ENCODE results near the gene ABCC11.

ABCC11 gene

DNA sequence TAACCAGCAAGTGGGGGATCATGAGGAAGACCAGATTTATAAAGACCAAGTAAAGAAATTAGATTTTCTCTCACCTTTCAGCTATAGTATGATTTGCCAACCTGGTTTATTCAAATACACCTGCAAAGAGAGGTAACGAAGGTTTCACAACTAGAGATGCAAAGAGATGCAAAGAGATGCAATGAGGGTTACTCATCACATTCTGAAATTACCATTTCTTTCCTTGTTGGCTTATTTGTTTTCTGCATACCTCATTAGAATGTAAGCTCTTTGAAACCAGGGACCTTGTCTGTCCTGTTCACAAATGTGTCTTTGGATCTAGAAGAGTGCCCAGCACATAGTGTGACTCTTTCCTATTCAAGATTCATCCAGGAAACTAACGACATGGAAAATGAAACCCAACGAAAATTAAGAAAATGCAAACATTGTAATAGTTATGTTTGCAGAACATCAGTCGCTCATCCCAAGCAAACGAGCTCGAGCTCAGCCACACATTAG lies 12.2 kb downstream of the ABCC11 start:
- TF ChIP-seq, protein P1, sequence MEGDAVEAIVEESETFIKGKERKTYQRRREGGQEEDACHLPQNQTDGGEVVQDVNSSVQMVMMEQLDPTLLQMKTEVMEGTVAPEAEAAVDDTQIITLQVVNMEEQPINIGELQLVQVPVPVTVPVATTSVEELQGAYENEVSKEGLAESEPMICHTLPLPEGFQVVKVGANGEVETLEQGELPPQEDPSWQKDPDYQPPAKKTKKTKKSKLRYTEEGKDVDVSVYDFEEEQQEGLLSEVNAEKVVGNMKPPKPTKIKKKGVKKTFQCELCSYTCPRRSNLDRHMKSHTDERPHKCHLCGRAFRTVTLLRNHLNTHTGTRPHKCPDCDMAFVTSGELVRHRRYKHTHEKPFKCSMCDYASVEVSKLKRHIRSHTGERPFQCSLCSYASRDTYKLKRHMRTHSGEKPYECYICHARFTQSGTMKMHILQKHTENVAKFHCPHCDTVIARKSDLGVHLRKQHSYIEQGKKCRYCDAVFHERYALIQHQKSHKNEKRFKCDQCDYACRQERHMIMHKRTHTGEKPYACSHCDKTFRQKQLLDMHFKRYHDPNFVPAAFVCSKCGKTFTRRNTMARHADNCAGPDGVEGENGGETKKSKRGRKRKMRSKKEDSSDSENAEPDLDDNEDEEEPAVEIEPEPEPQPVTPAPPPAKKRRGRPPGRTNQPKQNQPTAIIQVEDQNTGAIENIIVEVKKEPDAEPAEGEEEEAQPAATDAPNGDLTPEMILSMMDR (IDR thresholded peaks at IDR 0.05; ENCODE audit: insufficient read depth, low read depth, low read length, missing control alignments) = no peak
- no peak overlapping the region for H3K4me3 ChIP-seq (ENCODE audit: low read length)
- DNase-seq (ENCODE audit: low read depth) = peak; percentile 23

DNA sequence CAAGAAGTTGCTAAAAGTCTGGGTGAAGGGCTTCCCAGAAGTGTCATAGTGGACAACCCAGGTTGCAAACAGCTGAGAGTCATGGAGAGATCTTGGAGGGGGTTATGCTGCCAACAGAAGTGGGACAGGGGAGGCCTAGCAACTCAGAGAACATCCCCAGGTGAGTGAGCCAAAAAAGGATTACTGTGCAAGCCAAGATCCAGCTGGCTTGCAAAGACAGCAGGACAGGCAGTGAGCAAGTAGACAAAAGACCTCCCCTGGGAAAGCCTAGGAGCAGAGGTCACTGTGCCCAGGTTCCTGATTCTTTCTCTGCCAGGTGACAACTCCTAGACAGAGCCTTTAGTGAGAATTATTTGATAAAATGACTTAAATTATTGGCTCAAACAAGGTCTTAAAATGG lies 12.7 kb downstream of the ABCC11 start:
- H3K4me3 ChIP-seq (ENCODE audit: low read length) = no peak overlapping the region
- no peak for DNase-seq (ENCODE audit: low read depth)
- TF ChIP-seq, protein P1 (IDR thresholded peaks at IDR 0.05; ENCODE audit: insufficient read depth, low read depth, low read length, missing control alignments) = no peak

DNA sequence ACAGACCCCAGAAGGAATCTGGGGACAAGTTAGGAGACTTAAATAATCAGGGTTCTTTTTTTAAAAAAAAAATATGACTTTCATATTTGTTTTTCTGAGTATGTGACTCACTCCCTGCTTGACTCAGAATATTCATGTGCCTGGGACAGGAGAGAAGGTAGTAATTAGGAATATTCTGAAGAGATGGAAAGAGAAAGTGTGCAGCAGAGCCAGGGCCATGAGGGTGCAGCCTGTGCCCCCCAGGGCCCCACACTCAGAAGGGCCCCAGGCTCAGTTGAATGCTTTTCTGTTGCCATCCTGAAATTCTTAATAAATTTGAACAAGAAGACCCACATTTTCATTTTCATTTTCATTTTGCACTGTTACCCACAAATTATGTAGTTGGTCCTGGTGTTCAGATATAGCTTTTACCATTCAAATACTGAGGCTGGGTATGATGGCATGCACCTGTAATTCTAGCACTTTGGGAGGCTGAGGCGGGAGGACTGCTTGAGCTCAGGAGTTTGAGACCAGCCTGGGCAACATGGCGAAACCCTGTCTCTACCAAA lies 14.8 kb downstream of the ABCC11 start:
- DNase-seq (ENCODE audit: low read depth) = no peak
- TF ChIP-seq, protein P1 (IDR thresholded peaks at IDR 0.05; ENCODE audit: insufficient read depth, low read depth, low read length, missing control alignments) = no peak
- no peak overlapping the region for H3K4me3 ChIP-seq (ENCODE audit: low read length)

GRCh38 chr16:48231727-48232492 lies 15.4 kb downstream of the ABCC11 start:
- H3K4me3 ChIP-seq (ENCODE audit: low read length) = no peak overlapping the region
- peak; percentile 53 for DNase-seq (ENCODE audit: low read depth)
- TF ChIP-seq, protein P1 (IDR thresholded peaks at IDR 0.05; ENCODE audit: insufficient read depth, low read depth, low read length, missing control alignments) = peak; percentile 58

DNA sequence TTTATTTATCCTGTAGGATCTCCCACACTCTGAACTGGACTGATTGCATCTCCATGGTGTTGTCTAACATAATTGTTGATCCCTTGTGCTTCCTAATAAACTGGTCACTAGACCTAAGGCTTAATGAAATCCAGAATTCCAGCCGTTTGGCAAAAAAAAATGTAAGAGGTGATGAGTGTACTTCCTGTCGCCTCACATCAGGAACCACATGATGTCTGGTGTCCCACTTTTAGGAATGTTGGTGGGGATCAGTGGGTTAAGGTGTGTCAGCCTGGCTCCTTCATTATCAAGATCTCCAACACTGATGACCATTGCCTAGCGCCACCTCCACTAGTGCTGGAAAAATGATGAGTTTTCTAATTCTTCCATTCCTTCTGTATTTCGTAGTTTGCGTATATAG lies 21.9 kb downstream of the ABCC11 start:
- DNase-seq (ENCODE audit: low read depth) = no peak
- TF ChIP-seq, protein P1 (IDR thresholded peaks at IDR 0.05; ENCODE audit: insufficient read depth, low read depth, low read length, missing control alignments) = no peak

DNA sequence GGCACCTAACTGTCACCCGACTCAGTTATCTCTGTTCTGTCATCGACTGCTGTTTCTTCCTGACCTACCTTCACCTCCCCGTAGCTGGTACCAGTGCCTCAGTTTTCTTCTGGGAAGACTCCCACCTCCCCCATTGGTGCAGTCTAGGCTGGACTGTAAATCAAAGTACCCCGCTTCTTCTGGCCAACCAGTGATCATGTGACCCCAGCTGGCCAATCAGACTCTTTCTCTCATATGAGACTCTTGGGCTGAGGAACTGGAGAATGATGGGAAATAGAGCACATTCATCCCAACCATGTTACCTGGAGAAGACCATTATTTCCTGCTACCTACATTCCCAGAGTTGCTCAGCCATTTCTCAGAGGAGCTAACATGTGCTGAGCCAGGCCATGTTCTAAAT lies 23.8 kb downstream of the ABCC11 start:
- no peak overlapping the region for H3K4me3 ChIP-seq (ENCODE audit: low read length)
- TF ChIP-seq, protein P1 (IDR thresholded peaks at IDR 0.05; ENCODE audit: insufficient read depth, low read depth, low read length, missing control alignments) = no peak
- DNase-seq (ENCODE audit: low read depth) = no peak

More for the DNA sequence above, 21.9 kb downstream of the ABCC11 start:
- no peak overlapping the region for H3K4me3 ChIP-seq (ENCODE audit: low read length)
